Endothelial cell (in vitro differentiated cells): ENCODE data around the gene TMEM185A. TPM values are rescaled to one million over a fixed set of nuclear protein-coding genes. Genes with fewer than 3 reads are reported as not detected.
"Not testable (repeated sequence)": the region's sequence is repeated elsewhere in the genome, so short reads cannot be mapped to it uniquely, and the experiment has no call there.

ENCODE experiments used
- DNase-seq: peaks from one replicate; pipeline ENCODE4 v3.0.0; 2021; ENCODE audit warnings: low spot score
- H3K27ac Mint-ChIP-seq: one replicate; pipeline ENCODE4 v1.8.0; 2021; ENCODE audit warnings: mixed read lengths, inconsistent platforms; ENCODE audit not compliant: unreplicated experiment
- H3K27me3 Mint-ChIP-seq: one replicate; pipeline ENCODE4 v1.8.0; 2021; ENCODE audit warnings: mild to moderate bottlenecking, moderate library complexity, mixed read lengths, inconsistent platforms; ENCODE audit not compliant: unreplicated experiment
- H3K36me3 Mint-ChIP-seq: one replicate; pipeline ENCODE4 v1.8.0; 2021; ENCODE audit warnings: mild to moderate bottlenecking, low read depth, mixed read lengths, inconsistent platforms; ENCODE audit not compliant: unreplicated experiment
- H3K4me1 Mint-ChIP-seq: one replicate; pipeline ENCODE4 v1.8.0; 2021; ENCODE audit warnings: mild to moderate bottlenecking, mixed read lengths, inconsistent platforms; ENCODE audit not compliant: unreplicated experiment
- H3K4me3 Mint-ChIP-seq: one replicate; pipeline ENCODE4 v1.8.0; 2021; ENCODE audit warnings: mild to moderate bottlenecking, mixed read lengths, inconsistent platforms; ENCODE audit not compliant: unreplicated experiment
- H3K9me3 Mint-ChIP-seq: one replicate; pipeline ENCODE4 v1.8.0; 2021; ENCODE audit warnings: mixed read lengths, inconsistent platforms; ENCODE audit not compliant: unreplicated experiment
- total RNA-seq: library from RNA; stranded (reverse); fragmentation: NEBNext Ultra II Directional; extraction: Animal tissue kit (Norgen Biotek cat#: 25700); gene quantifications from one replicate; pipeline ENCODE4 v1.2.1, GENCODE V29; 2021; ENCODE audit not compliant: unreplicated experiment
- TF ChIP-seq, protein P1 (sequence below): fragments of 200-600 bp; sonication (generic); IDR thresholded peaks from one replicate; pipeline ENCODE4 v1.5.0; 2021; ENCODE audit warnings: antibody characterized with exemption; ENCODE audit not compliant: unreplicated experiment

The TMEM185A gene
- total RNA-seq, 1 donor from 2014 or later: 98.7 TPM

DNA sequence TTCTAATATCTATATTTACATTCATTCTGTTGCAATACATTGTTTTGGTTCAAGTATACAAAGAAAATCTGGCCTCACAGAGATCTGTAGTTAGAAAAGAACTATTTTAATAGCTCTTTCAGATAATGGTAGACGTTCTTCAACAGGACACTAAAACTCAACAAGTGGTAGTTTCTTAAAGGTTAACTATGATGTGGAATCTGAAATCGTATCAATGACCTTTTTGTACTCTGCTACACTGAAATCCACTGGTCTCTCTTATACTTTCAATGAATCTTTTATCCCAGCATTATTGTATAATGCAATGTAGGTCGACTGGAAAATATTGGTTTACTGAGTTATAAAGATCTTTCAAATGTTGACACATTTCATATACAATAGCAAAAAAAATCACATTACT lies 12.7 kb downstream of the TMEM185A start:
- Mint-ChIP-seq H3K4me1 (peaks cover 9% of the 10 kb centered on the region), H3K36me3 (no peaks in the 10 kb centered on the region), H3K9me3 (no peaks in the 10 kb centered on the region), H3K4me3 (no peak overlapping the region), H3K27ac (no peak overlapping the region), H3K27me3 (no peaks in the 10 kb centered on the region)
- TF ChIP-seq, protein P1, sequence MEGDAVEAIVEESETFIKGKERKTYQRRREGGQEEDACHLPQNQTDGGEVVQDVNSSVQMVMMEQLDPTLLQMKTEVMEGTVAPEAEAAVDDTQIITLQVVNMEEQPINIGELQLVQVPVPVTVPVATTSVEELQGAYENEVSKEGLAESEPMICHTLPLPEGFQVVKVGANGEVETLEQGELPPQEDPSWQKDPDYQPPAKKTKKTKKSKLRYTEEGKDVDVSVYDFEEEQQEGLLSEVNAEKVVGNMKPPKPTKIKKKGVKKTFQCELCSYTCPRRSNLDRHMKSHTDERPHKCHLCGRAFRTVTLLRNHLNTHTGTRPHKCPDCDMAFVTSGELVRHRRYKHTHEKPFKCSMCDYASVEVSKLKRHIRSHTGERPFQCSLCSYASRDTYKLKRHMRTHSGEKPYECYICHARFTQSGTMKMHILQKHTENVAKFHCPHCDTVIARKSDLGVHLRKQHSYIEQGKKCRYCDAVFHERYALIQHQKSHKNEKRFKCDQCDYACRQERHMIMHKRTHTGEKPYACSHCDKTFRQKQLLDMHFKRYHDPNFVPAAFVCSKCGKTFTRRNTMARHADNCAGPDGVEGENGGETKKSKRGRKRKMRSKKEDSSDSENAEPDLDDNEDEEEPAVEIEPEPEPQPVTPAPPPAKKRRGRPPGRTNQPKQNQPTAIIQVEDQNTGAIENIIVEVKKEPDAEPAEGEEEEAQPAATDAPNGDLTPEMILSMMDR: no peak
- DNase-seq: no peak

DNA sequence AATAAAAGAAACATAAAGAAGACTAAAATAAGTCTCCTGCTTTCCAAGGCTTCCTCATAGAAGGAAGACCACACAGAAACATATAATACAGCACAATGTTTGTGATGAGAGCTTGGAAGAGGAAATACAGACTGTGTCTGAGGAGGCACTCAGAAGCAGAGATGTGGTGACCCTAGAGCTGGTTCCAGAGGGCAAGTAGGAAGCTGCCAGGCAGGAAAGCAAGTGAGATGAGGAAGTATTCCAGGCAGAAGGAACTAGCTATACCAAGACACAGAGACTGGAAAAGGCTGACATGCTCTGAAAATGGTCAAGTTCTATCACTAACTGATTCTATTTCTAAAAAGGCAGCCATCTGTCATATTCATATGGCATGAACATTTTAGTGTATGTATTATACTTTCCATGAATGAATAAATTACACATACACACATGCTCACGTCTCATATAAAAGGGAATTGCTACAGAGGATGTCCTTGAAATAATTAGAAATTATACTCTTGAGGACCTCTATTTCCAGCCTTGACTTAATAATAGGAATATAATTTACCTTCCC lies 19.9 kb downstream of the TMEM185A start:
- Mint-ChIP-seq H3K4me1 (peaks cover 24% of the 10 kb centered on the region), H3K27me3 (no peaks in the 10 kb centered on the region), H3K36me3 (peaks cover 8% of the 10 kb centered on the region), H3K4me3 (no peak overlapping the region), H3K27ac (no peak overlapping the region), H3K9me3 (no peaks in the 10 kb centered on the region)
- TF ChIP-seq, protein P1: no peak
- no peak for DNase-seq

- Mint-ChIP-seq H3K27me3 (no peaks in the 10 kb centered on the region), H3K27ac (no peak overlapping the region), H3K9me3 (no peaks in the 10 kb centered on the region), H3K4me3 (no peak overlapping the region), H3K4me1 (peaks cover 31% of the 10 kb centered on the region), H3K36me3 (peaks cover 16% of the 10 kb centered on the region)
- no peak for DNase-seq
- TF ChIP-seq, protein P1: no peak
Observed at GRCh38 chrX:149610511-149610910, 21.1 kb downstream of the TMEM185A start.

- no peak overlapping the region for H3K27ac Mint-ChIP-seq
- H3K27me3 Mint-ChIP-seq: no peaks in the 10 kb centered on the region
- H3K9me3 Mint-ChIP-seq: no peaks in the 10 kb centered on the region
- TF ChIP-seq, protein P1: no peak
- H3K4me3 Mint-ChIP-seq: no peak overlapping the region
- H3K4me1 Mint-ChIP-seq: peaks cover 36% of the 10 kb centered on the region
- H3K36me3 Mint-ChIP-seq: peaks cover 29% of the 10 kb centered on the region
- DNase-seq: no peak
Observed at GRCh38 chrX:149607699-149608098, 23.9 kb downstream of the TMEM185A start.

GRCh38 chrX:149605248-149605885 lies 26.2 kb downstream of the TMEM185A start:
- Mint-ChIP-seq H3K27ac (peak overlapping the region; percentile 32), H3K36me3 (peaks cover 40% of the 10 kb centered on the region), H3K4me1 (peaks cover 21% of the 10 kb centered on the region), H3K4me3 (peak overlapping the region; percentile 9)
- not testable (repeated sequence) for H3K27me3 Mint-ChIP-seq, DNase-seq, H3K9me3 Mint-ChIP-seq

DNA sequence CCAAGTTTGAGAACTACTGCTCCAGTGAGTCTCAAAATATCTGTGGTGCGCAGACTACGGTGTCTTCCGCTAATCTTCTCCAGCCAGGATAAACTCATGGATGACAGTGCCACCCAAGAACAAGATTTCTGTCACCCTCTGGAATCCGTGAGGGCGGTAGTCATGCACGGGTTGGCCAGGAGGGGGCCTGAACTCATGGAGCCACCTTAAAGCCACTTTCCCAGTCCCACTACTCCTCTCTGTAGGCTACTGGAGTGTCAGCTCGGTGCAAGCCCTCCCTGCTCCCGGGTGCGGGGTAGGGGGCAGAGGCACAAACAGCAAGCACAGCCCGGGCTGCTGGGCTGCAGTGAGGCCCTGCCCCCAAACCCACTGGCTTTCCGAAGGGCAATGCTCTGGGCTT lies 33.0 kb downstream of the TMEM185A start:
- H3K27ac Mint-ChIP-seq, H3K4me1 Mint-ChIP-seq, H3K4me3 Mint-ChIP-seq, H3K27me3 Mint-ChIP-seq, H3K9me3 Mint-ChIP-seq: not testable (repeated sequence)
- H3K36me3 Mint-ChIP-seq: peaks cover 10% of the 10 kb centered on the region
- DNase-seq: peak; percentile 18

- H3K36me3 Mint-ChIP-seq, H3K27ac Mint-ChIP-seq, H3K4me3 Mint-ChIP-seq, DNase-seq, H3K9me3 Mint-ChIP-seq, H3K27me3 Mint-ChIP-seq, H3K4me1 Mint-ChIP-seq: not testable (repeated sequence)
Observed at GRCh38 chrX:149595943-149596342, 35.6 kb downstream of the TMEM185A start.

- H3K27ac Mint-ChIP-seq, H3K4me1 Mint-ChIP-seq, DNase-seq, H3K27me3 Mint-ChIP-seq, H3K36me3 Mint-ChIP-seq, H3K9me3 Mint-ChIP-seq, H3K4me3 Mint-ChIP-seq: not testable (repeated sequence)
Observed at GRCh38 chrX:149595214-149595613, 36.4 kb downstream of the TMEM185A start, which contains the start of gene HSFX2. TSS of gene HSFX2 (minus strand) at chrX:149595314. CDS start at chrX:149594700, 614 bp downstream.
